T1000 (cell line): ENCODE data around the gene NCAPH2.

Experiments used
- DNase-seq: peaks from one replicate; lab custom pipeline; 2025; ENCODE audit warnings: mixed read lengths; lab: John Stamatoyannopoulos, UW

The NCAPH2 gene

GRCh38 chr22:50507991-50508884, at the start of gene NCAPH2:
Gene NCAPH2, plus strand, starts transcription at chr22:50508224. Its CDS starts 114 bp downstream, at chr22:50508338.
- DNase-seq, result peak; percentile 97

GRCh38 chr22:50459016-50459415, 49.0 kb upstream of the NCAPH2 start:
- DNase-seq, result no peak

- DNase-seq, result no peak
Observed at GRCh38 chr22:50459496-50460140, 48.4 kb upstream of the NCAPH2 start.

GRCh38 chr22:50460938-50461337, 47.1 kb upstream of the NCAPH2 start:
- DNase-seq, result no peak

GRCh38 chr22:50461536-50461935, 46.5 kb upstream of the NCAPH2 start:
- no peak for DNase-seq

GRCh38 chr22:50461979-50462540, 46.0 kb upstream of the NCAPH2 start:
- no peak for DNase-seq

- no peak for DNase-seq
Observed at GRCh38 chr22:50463188-50463900, 44.7 kb upstream of the NCAPH2 start.

GRCh38 chr22:50464451-50464850, 43.6 kb upstream of the NCAPH2 start:
- DNase-seq, result no peak

GRCh38 chr22:50465066-50465930, 42.7 kb upstream of the NCAPH2 start:
- DNase-seq, result no peak

GRCh38 chr22:50467341-50467740, 40.7 kb upstream of the NCAPH2 start:
- DNase-seq, result no peak

GRCh38 chr22:50467773-50468440, 40.1 kb upstream of the NCAPH2 start:
- DNase-seq, result no peak

- DNase-seq, result no peak
Observed at GRCh38 chr22:50468626-50469025, 39.4 kb upstream of the NCAPH2 start.

GRCh38 chr22:50469377-50470305, 38.4 kb upstream of the NCAPH2 start:
- no peak for DNase-seq

GRCh38 chr22:50470491-50470890, 37.5 kb upstream of the NCAPH2 start:
- DNase-seq, result no peak

- DNase-seq, result no peak
Observed at GRCh38 chr22:50471197-50471847, 36.7 kb upstream of the NCAPH2 start.

GRCh38 chr22:50471962-50472361, 36.1 kb upstream of the NCAPH2 start:
- no peak for DNase-seq

GRCh38 chr22:50473088-50473487, 34.9 kb upstream of the NCAPH2 start:
- DNase-seq, result no peak

GRCh38 chr22:50473855-50474671, 34.0 kb upstream of the NCAPH2 start:
- no peak for DNase-seq
